ENCODE results near the gene STUB1.

Gene STUB1

GRCh38 chr16:726438-727290 lies 46.5 kb downstream of the STUB1 start, which contains the start of the genes CCDC78 and HAGHL:
Gene CCDC78, minus strand, starts transcription at chr16:726443. Its CDS starts 76 bp downstream, at chr16:726367.
Gene HAGHL, plus strand, starts transcription at chr16:727106. Its CDS starts 404 bp downstream, at chr16:727510.
- DNase-seq, result peak; percentile 72

GRCh38 chr16:727291-727977 lies 47.2 kb downstream of the STUB1 start:
- DNase-seq, result peak; percentile 39

GRCh38 chr16:728131-728889 lies 48.1 kb downstream of the STUB1 start:
- DNase-seq, result peak; percentile 82

DNA sequence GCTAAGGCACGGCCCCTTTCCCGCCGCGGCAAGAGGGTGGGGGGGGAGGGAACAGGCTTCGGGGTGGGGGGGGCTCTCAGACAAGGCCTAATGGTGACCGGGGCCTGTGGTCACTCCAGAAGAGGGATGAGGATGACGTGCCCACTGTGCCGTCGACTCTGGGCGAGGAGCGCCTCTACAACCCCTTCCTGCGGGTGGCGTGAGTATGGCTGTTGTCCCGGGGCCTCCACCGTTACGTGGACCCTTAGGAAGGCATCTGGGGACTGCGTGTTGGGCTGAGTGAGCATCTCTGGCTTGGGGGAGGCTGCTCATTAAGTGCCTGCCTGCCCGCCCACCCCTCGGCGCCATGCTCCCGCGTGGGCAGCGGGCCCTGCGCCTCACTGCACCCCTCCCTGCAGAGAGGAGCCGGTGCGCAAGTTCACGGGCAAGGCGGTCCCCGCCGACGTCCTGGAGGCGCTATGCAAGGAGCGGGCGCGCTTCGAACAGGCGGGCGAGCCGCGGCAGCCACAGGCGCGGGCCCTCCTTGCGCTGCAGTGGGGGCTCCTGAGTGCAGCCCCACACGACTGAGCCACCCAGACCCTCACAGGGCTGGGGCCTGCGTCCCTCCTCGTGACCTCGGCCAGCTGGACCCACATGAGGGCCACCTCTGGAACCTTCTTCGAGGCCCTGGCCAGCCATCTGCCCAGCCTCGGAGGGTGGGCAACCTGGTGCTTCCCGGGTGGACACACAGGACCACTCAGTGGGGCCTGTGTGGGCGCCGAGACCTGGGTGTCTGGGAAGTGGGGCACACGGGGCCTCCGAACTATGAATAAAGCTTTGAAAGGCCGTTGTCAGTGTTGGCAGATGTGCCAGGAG lies 48.9 kb downstream of the STUB1 start:
- no peak for DNase-seq

- DNase-seq, result no peak
These were observed 49.8 kb downstream of the STUB1 start for GRCh38 chr16:729768-730665.

- DNase-seq, result no peak
These were observed 50.7 kb downstream of the STUB1 start for GRCh38 chr16:730666-731509.

DNA sequence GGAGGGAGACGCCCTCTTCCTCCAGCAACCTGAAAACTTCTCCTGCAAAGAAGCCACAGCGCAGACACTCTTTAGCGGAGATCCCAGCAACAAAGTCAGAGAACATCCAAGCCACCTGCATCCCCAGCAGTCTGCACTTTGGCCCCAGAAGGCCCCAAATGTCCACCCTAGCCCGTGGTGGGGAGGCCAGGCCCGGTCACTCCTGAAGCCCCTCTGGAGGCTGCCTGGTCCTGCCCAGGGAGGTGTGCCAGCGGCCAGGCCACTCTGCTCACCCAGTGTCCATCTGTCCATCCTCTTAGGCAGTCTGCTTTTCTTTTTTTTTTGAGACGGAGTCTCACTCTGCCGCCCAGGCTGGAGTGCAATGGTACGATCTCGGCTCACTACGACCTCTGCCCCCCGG lies 52.1 kb downstream of the STUB1 start:
- DNase-seq, result no peak

Data from activated CD4-positive, alpha-beta T cell treated with anti-CD3 and anti-CD28 coated beads, Interleukin-10, Interleukin-2, amounts not matched to agents 100 ng/mL and 50 ng/mL, durations not matched to agents 16 hours and 8 hours (primary cell).